ENCODE measurements around the gene TGFBR1.

TGFBR1 gene

GRCh38 chr9:99138424-99139284 is 33.7 kb downstream of the TGFBR1 start:
- no peak for DNase-seq

GRCh38 chr9:99139868-99140267 is 35.0 kb downstream of the TGFBR1 start:
- DNase-seq: no peak

- DNase-seq: peak; percentile 69
These were observed 35.9 kb downstream of the TGFBR1 start for GRCh38 chr9:99140685-99141314.

- DNase-seq: no peak
These were observed 36.9 kb downstream of the TGFBR1 start for GRCh38 chr9:99141849-99142248.

GRCh38 chr9:99142275-99142674 is 37.4 kb downstream of the TGFBR1 start:
- DNase-seq: no peak

- DNase-seq: no peak
These were observed 38.7 kb downstream of the TGFBR1 start for GRCh38 chr9:99143655-99144054.

- no peak for DNase-seq
These were observed 40.1 kb downstream of the TGFBR1 start for GRCh38 chr9:99144966-99145365.

GRCh38 chr9:99146574-99146973 is 41.7 kb downstream of the TGFBR1 start:
- DNase-seq: no peak

- no peak for DNase-seq
These were observed 42.3 kb downstream of the TGFBR1 start for GRCh38 chr9:99147177-99147576.

- no peak for DNase-seq
These were observed 45.7 kb downstream of the TGFBR1 start for GRCh38 chr9:99150451-99151171.

- no peak for DNase-seq
These were observed 49.4 kb downstream of the TGFBR1 start for GRCh38 chr9:99154356-99154755.

GRCh38 chr9:99155736-99156135 is 50.8 kb downstream of the TGFBR1 start:
- DNase-seq: no peak

GRCh38 chr9:99158629-99159028 is 53.7 kb downstream of the TGFBR1 start:
- DNase-seq: no peak

- DNase-seq: no peak
These were observed 55.3 kb downstream of the TGFBR1 start for GRCh38 chr9:99160173-99160572.

GRCh38 chr9:99162759-99163364 is 57.9 kb downstream of the TGFBR1 start:
- no peak for DNase-seq

GRCh38 chr9:99166149-99166548 is 61.2 kb downstream of the TGFBR1 start:
- no peak for DNase-seq

GRCh38 chr9:99167119-99167518 is 62.2 kb downstream of the TGFBR1 start:
- DNase-seq: no peak

GRCh38 chr9:99167694-99168093 is 62.8 kb downstream of the TGFBR1 start:
- DNase-seq: no peak

GRCh38 chr9:99169086-99169485 is 64.2 kb downstream of the TGFBR1 start:
- no peak for DNase-seq

- no peak for DNase-seq
These were observed 65.3 kb downstream of the TGFBR1 start for GRCh38 chr9:99169982-99170761.

GRCh38 chr9:99171225-99172123 is 66.6 kb downstream of the TGFBR1 start:
- DNase-seq: no peak

All from CD4-positive, alpha-beta T cell treated with Interleukin-17A for 4 hours (primary cell).